Panc1 (cell line): ENCODE measurements around the gene RAB42. TPM values are rescaled to one million over a fixed set of nuclear protein-coding genes. Genes with fewer than 3 reads are reported as not detected.
"Not testable (repeated sequence)": the region's sequence is repeated elsewhere in the genome, so short reads cannot be mapped to it uniquely, and the experiment has no call there.

Source experiments
- ATAC-seq: fragments of 200-7000 bp; cut with Tn5 transposase; 2 replicates; pipeline ENCODE4 v1.9.1; 2020; ENCODE audit warnings: mild to moderate bottlenecking, moderate library complexity
- BruUV-seq: library from RNA; stranded (reverse); fragments of 400-500 nt; replicated peaks from 2 replicates; lab custom pipeline; 2021; lab: Mats Ljungman, UMichigan
- CTCF ChIA-PET: fragments of 300-600 bp; sonication (Branson Sonifier 250); formaldehyde crosslinking; loops from one replicate; lab custom pipeline; 2022; ENCODE audit warnings: antibody characterized with exemption; lab: Charles Lee
- POLR2A ChIA-PET: fragments of 300-600 bp; sonication (Branson Sonifier 250); formaldehyde crosslinking; loops from one replicate; lab custom pipeline; 2022; ENCODE audit warnings: antibody characterized with exemption; lab: Charles Lee
- DNase-seq: peaks from one replicate; pipeline ENCODE4 v3.0.0-alpha.2; 2010; ENCODE audit warnings: low read depth, low spot score
- H3K27ac ChIP-seq: 2 replicates; pipeline ENCODE4 v1.5.1; 2011; ENCODE audit warnings: mild to moderate bottlenecking, low read length, inconsistent platforms
- H3K27me3 ChIP-seq: fragments of 200-500 bp; sonication (Bioruptor generic); 2 replicates; pipeline ENCODE4 v1.6.0; 2014; ENCODE audit warnings: low read length, inconsistent platforms; ENCODE audit not compliant: control insufficient read depth, insufficient read depth
- H3K36me3 ChIP-seq: fragments of 200-500 bp; sonication (Bioruptor generic); 2 replicates; pipeline ENCODE4 v1.5.1; 2014; ENCODE audit warnings: inconsistent platforms, mild to moderate bottlenecking, low read length, moderate library complexity; ENCODE audit not compliant: control insufficient read depth, insufficient read depth
- H3K4me1 ChIP-seq: 2 replicates; pipeline ENCODE4 v1.5.1; 2011; ENCODE audit warnings: inconsistent platforms, mild to moderate bottlenecking, low read length, moderate library complexity; ENCODE audit not compliant: control insufficient read depth, insufficient read depth
- H3K4me3 ChIP-seq, 2 experiments: 2 replicates each; pipeline ENCODE4 v1.5.1; 2011 to 2012; ENCODE audit warnings: low read depth in 2 of 2, low read length in 2 of 2, mild to moderate bottlenecking in 2 of 2, inconsistent platforms in 1 of 2, moderate library complexity in 1 of 2
- H3K9me3 ChIP-seq: fragments of 200-500 bp; sonication (Bioruptor generic); 2 replicates; pipeline ENCODE4 v1.5.1; 2014; ENCODE audit warnings: low read depth, mild to moderate bottlenecking, inconsistent platforms, low read length, moderate library complexity; ENCODE audit not compliant: control insufficient read depth, insufficient read depth
- POLR2AphosphoS5 ChIP-seq: IDR thresholded peaks from 2 replicates; pipeline ENCODE4 v1.6.1; 2012; ENCODE audit warnings: mild to moderate bottlenecking, low read depth, low read length, moderate library complexity
- REST ChIP-seq, 2 experiments: IDR thresholded peaks; 2 replicates each; pipeline ENCODE4 v1.6.1; 2011 to 2012; ENCODE audit warnings: low read depth in 2 of 2, control low read depth in 1 of 2, low read length in 1 of 2, mild to moderate bottlenecking in 1 of 2, moderate library complexity in 1 of 2; ENCODE audit not compliant: insufficient read depth in 1 of 2
- SIN3A ChIP-seq: IDR thresholded peaks from 2 replicates; pipeline ENCODE4 v1.6.1; 2012; ENCODE audit warnings: low read depth, mild to moderate bottlenecking, low read length, moderate library complexity, borderline replicate concordance; ENCODE audit not compliant: insufficient read depth
- TCF7L2 ChIP-seq: IDR thresholded peaks from 2 replicates; pipeline ENCODE4 v1.6.1; 2011; ENCODE audit warnings: mild to moderate bottlenecking, low read depth, low read length, inconsistent platforms
- in situ Hi-C: cut with HindIII; loops from 2 replicates; pipeline ENCODE4 v1.10.0; 2016; ENCODE audit warnings: low sequenced_read_pairs, low pct_unique_long_range_greater_than_20kb
- intact Hi-C: fragments of 100-400 bp; cut with micrococcal nuclease; formaldehyde crosslinking; loops from one replicate; pipeline ENCODE4 v1.10.0; 2022; ENCODE audit not compliant: unreplicated experiment
- total RNA-seq: library from RNA; stranded (reverse); gene quantifications from one replicate; pipeline ENCODE4 v1.2.1, GENCODE V29; 2021; ENCODE audit not compliant: unreplicated experiment
- TF ChIP-seq, protein P1 (sequence below): fragments of 450-650 bp; IDR thresholded peaks from 2 replicates; pipeline ENCODE4 v1.5.1; 2017; ENCODE audit warnings: mild to moderate bottlenecking

RAB42 gene
- total RNA-seq, 1 experiment from 2014 or later = 4.2 TPM

GRCh38 chr1:28582248-28582615 is 9.8 kb upstream of the RAB42 start:
- peak overlapping the region; percentile 89 to 90 for H3K4me3 ChIP-seq
- no peak for TF ChIP-seq SIN3A
- no peak for TF ChIP-seq TCF7L2
- TF ChIP-seq, protein P1, sequence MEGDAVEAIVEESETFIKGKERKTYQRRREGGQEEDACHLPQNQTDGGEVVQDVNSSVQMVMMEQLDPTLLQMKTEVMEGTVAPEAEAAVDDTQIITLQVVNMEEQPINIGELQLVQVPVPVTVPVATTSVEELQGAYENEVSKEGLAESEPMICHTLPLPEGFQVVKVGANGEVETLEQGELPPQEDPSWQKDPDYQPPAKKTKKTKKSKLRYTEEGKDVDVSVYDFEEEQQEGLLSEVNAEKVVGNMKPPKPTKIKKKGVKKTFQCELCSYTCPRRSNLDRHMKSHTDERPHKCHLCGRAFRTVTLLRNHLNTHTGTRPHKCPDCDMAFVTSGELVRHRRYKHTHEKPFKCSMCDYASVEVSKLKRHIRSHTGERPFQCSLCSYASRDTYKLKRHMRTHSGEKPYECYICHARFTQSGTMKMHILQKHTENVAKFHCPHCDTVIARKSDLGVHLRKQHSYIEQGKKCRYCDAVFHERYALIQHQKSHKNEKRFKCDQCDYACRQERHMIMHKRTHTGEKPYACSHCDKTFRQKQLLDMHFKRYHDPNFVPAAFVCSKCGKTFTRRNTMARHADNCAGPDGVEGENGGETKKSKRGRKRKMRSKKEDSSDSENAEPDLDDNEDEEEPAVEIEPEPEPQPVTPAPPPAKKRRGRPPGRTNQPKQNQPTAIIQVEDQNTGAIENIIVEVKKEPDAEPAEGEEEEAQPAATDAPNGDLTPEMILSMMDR = no peak
- TF ChIP-seq REST (IDR thresholded peaks at IDR 0.05; ENCODE audit: insufficient read depth in 1 of 2, low read depth in 2 of 2, low read length in 1 of 2) = no peak
- no peak for TF ChIP-seq POLR2AphosphoS5
- peak overlapping the region; percentile 90 for H3K27ac ChIP-seq
- H3K27me3 ChIP-seq = no peaks in the 10 kb centered on the region
- TSS peak; percentile 98 for BruUV-seq
- no peak for DNase-seq
- peaks cover 15% of the 10 kb centered on the region for H3K36me3 ChIP-seq
- H3K4me1 ChIP-seq = peaks cover 4% of the 10 kb centered on the region
- ATAC-seq = peak; percentile 61
- in situ Hi-C loops (no loop called here), intact Hi-C loops (no loop called here)
- CTCF ChIA-PET = interaction anchor here (0.6 to 0.8 kb wide), 2 partner anchors 20 to 467 kb away, joined by 3 read pairs; no protein-coding TSS in a partner anchor
- POLR2A ChIA-PET = interaction anchor here (0.5 to 1.2 kb wide), 13 partner anchors 8 to 579 kb away, joined by 3 to 11 read pairs (median 5); partner anchors contain the start of gene TAF12
- no peaks in the 10 kb centered on the region for H3K9me3 ChIP-seq

DNA sequence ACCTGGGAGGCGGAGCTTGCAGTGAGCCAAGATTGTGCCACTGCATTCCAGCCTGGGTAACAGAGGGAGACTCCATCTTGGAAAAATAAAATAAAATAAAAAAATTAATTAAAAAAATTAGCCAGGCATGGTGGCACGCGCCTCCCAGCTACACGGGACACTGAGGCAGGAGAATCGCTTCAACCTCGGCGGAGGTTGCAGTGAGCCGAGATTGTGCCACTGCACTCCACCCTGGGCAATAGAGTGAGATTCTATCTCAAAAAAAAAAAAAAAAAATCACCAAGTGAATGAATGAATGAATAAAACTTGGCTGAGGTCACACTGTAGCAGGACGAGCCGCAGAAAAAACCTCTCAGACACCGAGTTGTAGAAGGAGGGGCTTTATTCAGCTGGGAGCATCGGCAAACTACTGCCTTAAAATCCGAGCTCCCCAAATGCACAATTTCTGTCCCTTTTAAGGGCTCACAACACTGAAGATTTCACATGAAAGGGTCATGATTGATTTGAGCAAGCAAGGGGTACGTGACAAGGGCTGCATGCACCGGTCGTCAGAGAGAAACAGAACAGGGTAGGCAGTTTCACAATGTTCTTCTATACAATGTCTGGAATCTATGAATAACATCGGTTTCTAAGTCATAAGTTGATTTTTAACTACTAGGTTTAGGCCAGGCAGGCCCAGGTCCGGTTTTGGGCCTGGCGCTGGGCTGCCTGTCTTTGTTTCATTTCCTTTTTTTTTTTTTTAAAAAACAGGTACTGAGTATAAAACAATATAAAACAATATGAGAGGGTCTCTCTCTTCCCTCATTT is 5.3 kb upstream of the RAB42 start:
- intact Hi-C loops, CTCF ChIA-PET, H3K27ac ChIP-seq: not testable (repeated sequence)

More for the DNA sequence above, 5.3 kb upstream of the RAB42 start:
- POLR2A ChIA-PET = interaction anchor here (0.7 kb wide), 1 partner anchor 267 kb away, joined by 9 read pairs; no protein-coding TSS in a partner anchor
- H3K4me3 ChIP-seq, H3K27me3 ChIP-seq, H3K9me3 ChIP-seq, H3K36me3 ChIP-seq, H3K4me1 ChIP-seq, DNase-seq, BruUV-seq, ATAC-seq, in situ Hi-C loops: not testable (repeated sequence)
